OCI-LY1 (cell line): ENCODE data around the gene TUBA4A.
A peak's percentile ranks its signal among the peaks of the same experiment; 100 is the strongest.

ENCODE experiments used
- H2AFZ ChIP-seq: fragments of 200-600 bp; sonication (generic), shearing (Covaris generic); 2 replicates; pipeline ENCODE4 v1.6.0; 2014; ENCODE audit warnings: antibody characterized with exemption, mild to moderate bottlenecking, low read length
- H3F3A ChIP-seq: fragments of 200-600 bp; sonication (generic), shearing (Covaris generic); 2 replicates; pipeline ENCODE4 v1.6.0; 2014; ENCODE audit warnings: mild to moderate bottlenecking, antibody characterized with exemption, low read length, moderate library complexity; ENCODE audit not compliant: insufficient read depth
- H3K27ac ChIP-seq: fragments of 200-600 bp; sonication (generic); 2 replicates; pipeline ENCODE4 v1.5.1; 2014; ENCODE audit warnings: low read length, mixed run types, mild to moderate bottlenecking, low read depth; ENCODE audit not compliant: poor library complexity, severe bottlenecking
- H3K27me3 ChIP-seq: fragments of 200-600 bp; sonication (generic); 2 replicates; pipeline ENCODE4 v1.6.0; 2014; ENCODE audit warnings: antibody characterized with exemption, mild to moderate bottlenecking, low read length, moderate library complexity; ENCODE audit not compliant: insufficient read depth
- H3K36me3 ChIP-seq: fragments of 200-600 bp; sonication (generic); 2 replicates; pipeline ENCODE4 v1.6.1; 2014; ENCODE audit warnings: mild to moderate bottlenecking, antibody characterized with exemption, low read length, moderate library complexity, mixed read lengths; ENCODE audit not compliant: insufficient read depth
- H3K4me1 ChIP-seq: fragments of 200-600 bp; sonication (generic); 2 replicates; pipeline ENCODE4 v1.5.1; 2014; ENCODE audit warnings: mild to moderate bottlenecking, low read length, moderate library complexity; ENCODE audit not compliant: insufficient read depth, severe bottlenecking
- H3K4me2 ChIP-seq: fragments of 200-600 bp; sonication (generic), shearing (Covaris generic); 2 replicates; pipeline ENCODE4 v1.6.1; 2014; ENCODE audit warnings: low read length
- H3K4me3 ChIP-seq: fragments of 200-600 bp; sonication (generic); 2 replicates; pipeline ENCODE4 v1.5.1; 2014; ENCODE audit warnings: low read length, low read depth, mild to moderate bottlenecking, mixed read lengths; ENCODE audit not compliant: poor library complexity, severe bottlenecking
- H3K79me2 ChIP-seq: fragments of 200-600 bp; shearing (Covaris generic); 2 replicates; pipeline ENCODE4 v1.6.1; 2016; ENCODE audit warnings: mixed run types, low read length, mixed read lengths; ENCODE audit not compliant: insufficient read depth
- H3K9ac ChIP-seq: fragments of 200-600 bp; sonication (generic), shearing (Covaris generic); 2 replicates; pipeline ENCODE4 v1.6.1; 2014; ENCODE audit warnings: mild to moderate bottlenecking, low read length, mixed read lengths
- H3K9me2 ChIP-seq: fragments of 200-600 bp; sonication (generic), shearing (Covaris generic); 2 replicates; pipeline ENCODE4 v1.6.1; 2014; ENCODE audit warnings: low read depth, mild to moderate bottlenecking, low read length, mixed read lengths
- H3K9me3 ChIP-seq: fragments of 200-600 bp; shearing (Covaris generic); 2 replicates; pipeline ENCODE4 v1.6.1; 2014; ENCODE audit warnings: low read length, mixed read lengths
- H4K20me1 ChIP-seq: fragments of 200-600 bp; sonication (generic), shearing (Covaris generic); 2 replicates; pipeline ENCODE4 v1.6.0; 2016; ENCODE audit warnings: mild to moderate bottlenecking, low read length; ENCODE audit not compliant: insufficient read depth
- EZH2 ChIP-seq: fragments of 200-600 bp; sonication (generic), shearing (Covaris generic); IDR thresholded peaks from 2 replicates; pipeline ENCODE4 v1.8.0; 2017; ENCODE audit warnings: borderline replicate concordance, mixed run types, mild to moderate bottlenecking, antibody characterized with exemption, low read length, moderate library complexity, mixed read lengths
- TF ChIP-seq, protein P1 (sequence below): fragments of 200-600 bp; sonication (generic), shearing (Covaris generic); IDR thresholded peaks from 2 replicates; pipeline ENCODE4 v1.5.1; 2017; ENCODE audit warnings: mild to moderate bottlenecking, antibody characterized with exemption, low read length, moderate library complexity, mixed read lengths

Gene TUBA4A

DNA sequence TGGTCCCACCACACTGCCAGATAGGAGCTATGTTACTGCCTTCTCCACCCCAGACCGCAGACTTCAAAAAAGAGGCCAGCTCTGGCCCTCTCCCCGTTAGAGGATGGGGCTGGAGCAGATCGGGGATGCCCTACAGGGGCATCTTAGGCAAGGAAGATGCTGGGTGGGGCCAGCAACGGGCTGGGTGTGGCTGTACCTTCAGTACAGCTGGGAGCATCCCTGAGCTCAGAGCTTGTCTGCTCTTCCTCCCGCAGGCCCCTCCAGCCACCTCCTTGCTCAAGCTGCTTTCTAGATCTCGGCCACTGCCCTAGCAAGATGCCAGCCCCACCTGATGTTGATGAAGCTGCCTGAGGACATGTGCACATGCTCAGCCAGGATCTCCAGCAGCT is 45.6 kb upstream of the TUBA4A start:
- Histone ChIP-seq H3K27ac (no peak overlapping the region), H3K27me3 (peaks cover 3% of the 10 kb centered on the region; the same call in 1 of the 2 replicates), H3K4me2 (no peak overlapping the region), H3F3A (no peaks in the 10 kb centered on the region), H2AFZ (no peak overlapping the region), H3K79me2 (no peaks in the 10 kb centered on the region), H3K9me2 (no peaks in the 10 kb centered on the region), H3K4me3 (no peak overlapping the region), H3K36me3 (no peaks in the 10 kb centered on the region), H3K9ac (no peak overlapping the region), H4K20me1 (no peaks in the 10 kb centered on the region), H3K9me3 (no peaks in the 10 kb centered on the region), H3K4me1 (peaks cover 13% of the 10 kb centered on the region)
- TF ChIP-seq, protein P1, sequence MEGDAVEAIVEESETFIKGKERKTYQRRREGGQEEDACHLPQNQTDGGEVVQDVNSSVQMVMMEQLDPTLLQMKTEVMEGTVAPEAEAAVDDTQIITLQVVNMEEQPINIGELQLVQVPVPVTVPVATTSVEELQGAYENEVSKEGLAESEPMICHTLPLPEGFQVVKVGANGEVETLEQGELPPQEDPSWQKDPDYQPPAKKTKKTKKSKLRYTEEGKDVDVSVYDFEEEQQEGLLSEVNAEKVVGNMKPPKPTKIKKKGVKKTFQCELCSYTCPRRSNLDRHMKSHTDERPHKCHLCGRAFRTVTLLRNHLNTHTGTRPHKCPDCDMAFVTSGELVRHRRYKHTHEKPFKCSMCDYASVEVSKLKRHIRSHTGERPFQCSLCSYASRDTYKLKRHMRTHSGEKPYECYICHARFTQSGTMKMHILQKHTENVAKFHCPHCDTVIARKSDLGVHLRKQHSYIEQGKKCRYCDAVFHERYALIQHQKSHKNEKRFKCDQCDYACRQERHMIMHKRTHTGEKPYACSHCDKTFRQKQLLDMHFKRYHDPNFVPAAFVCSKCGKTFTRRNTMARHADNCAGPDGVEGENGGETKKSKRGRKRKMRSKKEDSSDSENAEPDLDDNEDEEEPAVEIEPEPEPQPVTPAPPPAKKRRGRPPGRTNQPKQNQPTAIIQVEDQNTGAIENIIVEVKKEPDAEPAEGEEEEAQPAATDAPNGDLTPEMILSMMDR, result no peak
- TF ChIP-seq EZH2, result no peak

DNA sequence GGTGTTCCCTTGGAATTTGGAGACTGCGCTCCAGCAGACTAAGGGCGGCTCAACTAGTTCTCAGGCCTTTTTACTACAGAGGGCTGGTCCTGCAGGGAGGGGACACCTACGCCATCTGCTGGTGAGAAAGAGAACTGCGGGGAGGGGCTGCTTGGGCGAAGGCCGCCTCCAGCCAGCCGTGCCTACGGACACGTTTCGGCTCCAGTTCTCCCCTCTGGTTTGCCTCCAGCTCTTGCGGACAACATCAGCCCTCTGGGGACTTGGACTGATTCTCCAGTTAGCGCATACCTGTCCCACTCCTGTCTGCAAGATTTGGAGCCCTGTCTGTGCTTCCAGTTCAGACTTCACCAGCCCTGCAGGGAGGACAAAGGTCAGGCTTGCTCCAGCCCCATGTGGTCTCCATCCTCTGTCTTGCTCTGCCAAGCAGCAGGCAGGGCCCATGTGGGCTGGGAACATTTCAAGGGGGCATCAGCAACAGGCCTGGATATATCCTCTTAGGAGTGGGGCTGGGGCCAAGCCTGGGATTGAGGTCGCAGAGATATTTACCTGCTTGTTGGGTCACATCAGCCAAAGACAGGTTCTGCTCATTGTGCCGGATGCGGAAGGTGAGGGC is 45.1 kb upstream of the TUBA4A start:
- Histone ChIP-seq H3K27ac (no peak overlapping the region), H2AFZ (no peak overlapping the region), H3K36me3 (no peaks in the 10 kb centered on the region), H3K9ac (no peak overlapping the region), H4K20me1 (no peaks in the 10 kb centered on the region), H3K4me2 (no peak overlapping the region; the same call in 1 of the 2 replicates), H3K4me3 (no peak overlapping the region), H3K9me3 (no peaks in the 10 kb centered on the region), H3K4me1 (peaks cover 18% of the 10 kb centered on the region), H3K27me3 (peaks cover 3% of the 10 kb centered on the region; the same call in 1 of the 2 replicates), H3K9me2 (no peaks in the 10 kb centered on the region), H3K79me2 (no peaks in the 10 kb centered on the region), H3F3A (no peaks in the 10 kb centered on the region)
- no peak for TF ChIP-seq EZH2
- TF ChIP-seq, protein P1, result peak; percentile 92

DNA sequence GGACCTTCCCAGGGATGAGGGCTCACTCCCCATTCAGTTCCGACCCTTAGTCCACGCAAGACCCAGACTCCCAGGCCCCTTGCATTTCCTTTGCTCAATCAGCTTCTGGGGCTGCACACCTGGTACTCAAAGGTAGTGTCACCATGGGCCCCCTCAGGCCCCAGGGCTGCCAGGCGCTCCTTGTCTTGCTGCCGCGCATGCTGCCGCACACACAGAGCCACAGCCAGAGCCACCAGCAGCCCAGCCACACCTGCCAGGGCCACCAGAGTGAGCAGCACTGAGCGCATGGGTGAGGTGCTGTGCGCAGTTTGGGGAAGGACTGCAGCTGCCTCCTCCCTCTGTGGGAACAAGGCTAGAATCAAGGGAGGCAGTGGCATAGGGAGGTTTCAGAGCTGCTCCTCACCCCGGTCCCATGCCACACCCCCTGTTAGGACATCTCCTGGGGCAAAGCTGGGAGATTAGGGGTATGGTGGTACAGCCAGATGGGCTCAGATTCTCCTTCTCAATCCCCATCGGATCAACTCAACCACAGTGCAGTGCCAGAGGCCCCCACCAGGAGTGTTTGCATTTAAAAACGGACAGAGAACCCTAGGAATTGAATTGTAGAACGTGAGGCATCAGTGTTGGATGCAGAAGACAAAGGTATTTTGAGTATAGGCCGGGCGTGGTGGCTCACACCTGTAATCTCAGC is 44.2 kb upstream of the TUBA4A start:
- Histone ChIP-seq H3K27ac (no peak overlapping the region), H3F3A (no peaks in the 10 kb centered on the region), H3K36me3 (no peaks in the 10 kb centered on the region), H3K4me3 (no peak overlapping the region), H4K20me1 (no peaks in the 10 kb centered on the region), H3K27me3 (peaks cover 3% of the 10 kb centered on the region; the same call in 1 of the 2 replicates), H3K4me2 (no peak overlapping the region), H3K9me3 (no peaks in the 10 kb centered on the region), H3K4me1 (peaks cover 18% of the 10 kb centered on the region), H2AFZ (no peak overlapping the region), H3K9ac (no peak overlapping the region), H3K9me2 (no peaks in the 10 kb centered on the region), H3K79me2 (no peaks in the 10 kb centered on the region)
- TF ChIP-seq, protein P1, result no peak
- TF ChIP-seq EZH2, result no peak
